Progenitor cell of endocrine pancreas (in vitro differentiated cells): ENCODE results near the gene P3H1. TPM values are rescaled to one million over a fixed set of nuclear protein-coding genes. Genes with fewer than 3 reads are reported as not detected.

ENCODE experiments used
- DNase-seq: peaks from one replicate; pipeline ENCODE4 v3.0.0; 2021; ENCODE audit warnings: low spot score; ENCODE audit not compliant: unreplicated experiment
- H3K27ac Mint-ChIP-seq: 2 replicates; pipeline ENCODE4 v1.8.0; 2021; ENCODE audit warnings: mild to moderate bottlenecking, moderate library complexity, mixed read lengths
- H3K27me3 Mint-ChIP-seq: 2 replicates; pipeline ENCODE4 v1.8.0; 2021; ENCODE audit warnings: mixed read lengths
- H3K36me3 Mint-ChIP-seq: 2 replicates; pipeline ENCODE4 v1.8.0; 2022; ENCODE audit warnings: mixed read lengths; ENCODE audit not compliant: insufficient read depth
- H3K4me1 Mint-ChIP-seq: 2 replicates; pipeline ENCODE4 v1.8.0; 2021; ENCODE audit warnings: low read depth, mixed read lengths
- H3K4me3 Mint-ChIP-seq: 2 replicates; pipeline ENCODE4 v1.8.0; 2021; ENCODE audit warnings: low read depth, mild to moderate bottlenecking, moderate library complexity, mixed read lengths
- H3K9me3 Mint-ChIP-seq: 2 replicates; pipeline ENCODE4 v1.8.0; 2021; ENCODE audit warnings: low read depth, mixed read lengths
- CTCF ChIP-seq: fragments of 200-600 bp; sonication (generic); IDR thresholded peaks from one replicate; pipeline ENCODE4 v1.5.0; 2021; ENCODE audit warnings: antibody characterized with exemption, mild to moderate bottlenecking; ENCODE audit not compliant: unreplicated experiment
- total RNA-seq: library from RNA; stranded (reverse); gene quantifications from 2 replicates; pipeline ENCODE4 v1.2.1, GENCODE V29; 2021

P3H1 gene
- total RNA-seq, 1 donor from 2014 or later, result 72.9 TPM

- no peak overlapping the region for H3K27ac Mint-ChIP-seq
These were observed 21.2 kb upstream of the P3H1 start for GRCh38 chr1:42788021-42788420.

GRCh38 chr1:42786097-42786496 is 19.3 kb upstream of the P3H1 start:
- no peak for TF ChIP-seq CTCF
- Mint-ChIP-seq H3K4me3 (no peak overlapping the region), H3K36me3 (peaks cover 8% of the 10 kb centered on the region), H3K27ac (no peak overlapping the region), H3K9me3 (no peaks in the 10 kb centered on the region), H3K4me1 (peaks cover 5% of the 10 kb centered on the region), H3K27me3 (no peaks in the 10 kb centered on the region)
- no peak for DNase-seq

More at GRCh38 chr1:42788021-42788420, 21.2 kb upstream of the P3H1 start:
- Mint-ChIP-seq H3K9me3 (no peaks in the 10 kb centered on the region), H3K4me1 (peaks cover 5% of the 10 kb centered on the region), H3K36me3 (peaks cover 5% of the 10 kb centered on the region), H3K4me3 (no peak overlapping the region), H3K27me3 (no peaks in the 10 kb centered on the region)
- no peak for DNase-seq
- TF ChIP-seq CTCF, result no peak

DNA sequence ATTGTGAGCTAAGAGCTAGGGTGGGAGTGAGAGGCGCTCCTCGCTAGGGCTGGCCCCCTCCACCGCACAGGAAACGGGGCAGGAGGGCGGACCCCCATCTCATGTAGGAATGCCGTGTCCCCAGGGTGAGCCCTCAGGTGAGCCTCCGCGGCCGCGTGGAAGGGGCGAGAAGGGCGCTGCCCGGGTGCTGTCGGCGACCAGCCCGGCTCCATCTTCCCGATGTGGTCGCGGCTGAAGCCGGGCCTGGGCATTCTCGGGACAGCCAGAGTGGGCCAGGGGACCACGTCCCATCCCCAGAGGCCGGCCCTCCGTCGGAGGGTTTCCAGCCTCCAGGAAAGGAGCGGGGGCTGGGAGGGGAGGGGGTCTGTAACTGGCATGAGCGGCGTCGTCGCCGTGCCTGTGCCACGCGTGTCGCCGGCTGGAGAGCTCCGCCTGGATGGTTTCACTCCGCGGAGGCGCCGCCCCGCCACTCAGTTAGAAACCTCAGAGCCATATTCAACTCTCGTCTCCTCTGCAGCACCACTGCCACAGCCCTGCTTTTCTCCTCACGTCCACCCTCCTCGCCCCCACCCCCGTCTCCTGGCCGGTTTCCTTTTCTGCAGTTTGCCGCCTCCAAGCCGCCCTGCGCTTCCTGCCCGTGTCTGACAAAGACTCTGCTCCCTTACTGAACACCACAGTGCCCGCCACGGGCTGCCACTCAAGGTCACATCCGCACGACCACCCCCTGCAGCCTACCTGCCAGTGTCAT is 18.3 kb upstream of the P3H1 start, which contains the start of gene TMEM269:
TMEM269 (plus strand) TSS at position 46 of the 748 bp plus-strand sequence. CDS start 4,903 bp downstream, outside the sequence.
- no peak within 1 kb of the TSS for H3K4me3 Mint-ChIP-seq
- peak within 1 kb of the TSS; percentile 35 for H3K27ac Mint-ChIP-seq
- no peaks in the 10 kb centered on the region for H3K9me3 Mint-ChIP-seq
- H3K36me3 Mint-ChIP-seq, result peaks cover 14% of the 10 kb centered on the region
- no peaks in the 10 kb centered on the region for H3K27me3 Mint-ChIP-seq
- no peak for TF ChIP-seq CTCF
- H3K4me1 Mint-ChIP-seq, result peaks cover 5% of the 10 kb centered on the region
- no peak for DNase-seq

DNA sequence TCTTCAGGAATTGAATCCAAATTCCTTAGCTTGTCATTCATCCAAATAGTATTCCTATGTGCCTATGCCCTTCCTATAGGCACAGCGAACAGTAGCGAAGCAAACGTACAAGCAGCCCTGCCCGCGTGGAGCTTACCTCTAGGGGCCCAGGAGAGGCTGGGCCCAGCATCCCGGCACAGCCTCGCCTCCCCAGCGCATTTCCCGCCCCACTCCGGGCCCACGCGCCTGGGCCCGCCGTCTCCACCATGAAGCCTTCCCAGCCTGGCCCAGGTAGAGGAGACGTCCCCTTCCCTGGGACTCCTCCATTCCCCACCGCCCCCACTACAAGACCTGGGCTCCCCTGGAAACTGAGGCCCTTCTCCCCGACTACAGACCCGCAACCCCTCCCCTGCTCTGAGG is 17.7 kb upstream of the P3H1 start:
- peaks cover 17% of the 10 kb centered on the region for H3K36me3 Mint-ChIP-seq
- no peaks in the 10 kb centered on the region for H3K9me3 Mint-ChIP-seq
- no peak for TF ChIP-seq CTCF
- H3K4me1 Mint-ChIP-seq, result peaks cover 5% of the 10 kb centered on the region
- DNase-seq, result no peak
- no peak overlapping the region for H3K27ac Mint-ChIP-seq
- H3K4me3 Mint-ChIP-seq, result no peak overlapping the region
- H3K27me3 Mint-ChIP-seq, result no peaks in the 10 kb centered on the region

GRCh38 chr1:42783092-42783491 is 16.3 kb upstream of the P3H1 start:
- H3K27ac Mint-ChIP-seq, result no peak overlapping the region
- H3K27me3 Mint-ChIP-seq, result no peaks in the 10 kb centered on the region
- no peak overlapping the region for H3K4me3 Mint-ChIP-seq
- no peak for DNase-seq
- H3K36me3 Mint-ChIP-seq, result peaks cover 21% of the 10 kb centered on the region
- H3K9me3 Mint-ChIP-seq, result no peaks in the 10 kb centered on the region
- H3K4me1 Mint-ChIP-seq, result peaks cover 5% of the 10 kb centered on the region
- no peak for TF ChIP-seq CTCF
